A673 (cell line): ENCODE data around the gene GPR179.

ENCODE experiments used
- CTCF ChIP-seq: fragments of 300-800, 200-600 bp; sonication (generic); conservative IDR thresholded peaks from 2 replicates; pipeline ENCODE4 v1.5.1; 2017; ENCODE audit warnings: low read depth, mild to moderate bottlenecking, antibody characterized with exemption, low read length, moderate library complexity, mixed read lengths
- EZH2 ChIP-seq: fragments of 200-600 bp; sonication (generic); IDR thresholded peaks from 2 replicates; pipeline ENCODE4 v1.6.1; 2017; ENCODE audit warnings: borderline replicate concordance, low read depth, mild to moderate bottlenecking, mixed read lengths, antibody characterized with exemption, low read length; ENCODE audit not compliant: poor library complexity, severe bottlenecking

GRCh38 chr17:38322156-38322779, 21.5 kb downstream of the GPR179 start:
- TF ChIP-seq EZH2 (no peak), CTCF (peak; percentile 42)
